Thymus (tissue), 11 donors: ENCODE results near the gene FN1. TPM values are rescaled to one million over a fixed set of nuclear protein-coding genes. Genes with fewer than 3 reads are reported as not detected.
A peak's percentile ranks its signal among the peaks of the same experiment; 100 is the strongest.
"Not testable (repeated sequence)": the region's sequence is repeated elsewhere in the genome, so short reads cannot be mapped to it uniquely, and the experiment has no call there.

Source experiments
- DNase-seq, 9 donors: peaks; one replicate each; pipeline ENCODE4 v3.0.0-alpha.2; 2013; ENCODE audit warnings: low spot score in 9 of 9, low read depth in 6 of 9, missing footprints in 1 of 9
- H3K27ac ChIP-seq, 2 donors: one replicate each; pipeline ENCODE4 v1.5.1; 2013; ENCODE audit warnings: control low read depth in 1 of 2, low read depth in 1 of 2, low read length in 1 of 2, mild to moderate bottlenecking in 1 of 2, moderate library complexity in 1 of 2
- H3K27me3 ChIP-seq, 2 donors: one replicate each; pipeline ENCODE4 v1.5.1; 2013; ENCODE audit warnings: low read length in 1 of 2; ENCODE audit not compliant: control insufficient read depth in 2 of 2, insufficient read depth in 1 of 2
- H3K36me3 ChIP-seq, 2 donors: one replicate each; pipeline ENCODE4 v1.5.1; 2013; ENCODE audit warnings: low read length in 1 of 2, mild to moderate bottlenecking in 1 of 2, moderate library complexity in 1 of 2; ENCODE audit not compliant: control insufficient read depth in 2 of 2, insufficient read depth in 2 of 2
- H3K4me1 ChIP-seq, 2 donors: one replicate each; pipeline ENCODE4 v1.5.1; 2013; ENCODE audit warnings: low read length in 2 of 2; ENCODE audit not compliant: control insufficient read depth in 2 of 2, insufficient read depth in 2 of 2
- H3K4me3 ChIP-seq, 2 donors: one replicate each; pipeline ENCODE4 v1.5.1; 2013; ENCODE audit warnings: low read length in 2 of 2, control low read depth in 1 of 2, mild to moderate bottlenecking in 1 of 2
- H3K9me3 ChIP-seq, 2 donors: one replicate each; pipeline ENCODE4 v1.5.1; 2013; ENCODE audit warnings: low read length in 1 of 2, mild to moderate bottlenecking in 1 of 2; ENCODE audit not compliant: control insufficient read depth in 2 of 2, insufficient read depth in 1 of 2
- WGBS: extraction: QIAGEN DNeasy Blood & Tissue Kit; methylation state at CpG from one replicate; pipeline ENCODE4 v1.1.7; 2013; 5-methylcytosine and 5-hydroxymethylcytosine counted together
- polyA plus RNA-seq: library from polyadenylated mRNA; stranded (reverse); fragments of 200-250 nt; gene quantifications from one replicate; pipeline ENCODE4 v1.2.3, GENCODE V29; 2013
- total RNA-seq: library from RNA; stranded (reverse); fragments of 120-200 nt; gene quantifications from one replicate; pipeline ENCODE4 v1.2.4, GENCODE V29; 2013
- donor health status: healthy.

Gene FN1
- total and polyA plus RNA-seq, 2 donors, result 222 to 439 TPM

DNA sequence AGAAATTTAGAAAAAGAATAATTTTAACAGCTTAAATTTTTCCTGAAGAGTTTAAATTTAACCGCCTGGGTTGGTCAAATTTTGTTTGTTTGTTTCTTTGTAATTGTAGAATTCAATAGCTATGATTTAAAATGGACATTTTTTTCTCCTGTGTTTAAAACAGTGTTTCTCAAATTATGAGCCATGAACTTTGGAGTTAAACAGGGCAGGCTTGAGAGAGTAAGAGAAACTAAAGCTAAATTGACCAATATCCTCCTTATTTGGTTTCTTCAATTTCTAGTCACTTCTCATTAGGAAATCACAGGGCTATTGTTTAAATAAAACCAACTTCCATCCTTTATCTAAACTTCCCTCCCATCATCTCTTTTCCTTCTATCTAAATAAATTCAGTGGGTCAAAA, 21.9 kb downstream of the FN1 start:
- Histone ChIP-seq H3K4me1 (peaks cover 0 to 4% of the 10 kb centered on the region in 2 donors), H3K36me3 (no peaks in the 10 kb centered on the region), H3K4me3 (no peak overlapping the region), H3K27ac (no peak overlapping the region), H3K9me3 (peaks cover 0 to 1% of the 10 kb centered on the region in 2 donors), H3K27me3 (no peaks in the 10 kb centered on the region)
- DNase-seq, result no peak
- 97% methylated on average over 1 of the region's 1 CpG for WGBS

DNA sequence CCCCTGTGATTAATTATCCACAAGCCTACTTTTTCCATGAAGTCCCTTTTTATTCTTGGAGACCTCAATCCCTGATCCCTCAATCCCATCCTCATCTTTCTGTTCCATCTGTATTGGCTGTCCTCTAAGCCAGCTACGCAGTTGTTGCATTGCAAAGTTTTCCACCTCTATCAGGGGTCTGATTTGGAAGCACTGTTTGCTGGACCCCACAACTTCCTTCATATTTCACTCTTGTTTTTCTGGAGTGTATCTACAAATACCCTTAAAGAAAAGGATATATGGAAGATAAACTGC, 22.4 kb downstream of the FN1 start:
- WGBS, result 91% methylated on average over 1 of the region's 1 CpG
- Histone ChIP-seq H3K36me3 (no peaks in the 10 kb centered on the region), H3K27ac (no peak overlapping the region), H3K9me3 (peaks cover 0 to 1% of the 10 kb centered on the region in 2 donors), H3K4me3 (no peak overlapping the region), H3K4me1 (peaks cover 0 to 4% of the 10 kb centered on the region in 2 donors), H3K27me3 (no peaks in the 10 kb centered on the region)
- no peak for DNase-seq

DNA sequence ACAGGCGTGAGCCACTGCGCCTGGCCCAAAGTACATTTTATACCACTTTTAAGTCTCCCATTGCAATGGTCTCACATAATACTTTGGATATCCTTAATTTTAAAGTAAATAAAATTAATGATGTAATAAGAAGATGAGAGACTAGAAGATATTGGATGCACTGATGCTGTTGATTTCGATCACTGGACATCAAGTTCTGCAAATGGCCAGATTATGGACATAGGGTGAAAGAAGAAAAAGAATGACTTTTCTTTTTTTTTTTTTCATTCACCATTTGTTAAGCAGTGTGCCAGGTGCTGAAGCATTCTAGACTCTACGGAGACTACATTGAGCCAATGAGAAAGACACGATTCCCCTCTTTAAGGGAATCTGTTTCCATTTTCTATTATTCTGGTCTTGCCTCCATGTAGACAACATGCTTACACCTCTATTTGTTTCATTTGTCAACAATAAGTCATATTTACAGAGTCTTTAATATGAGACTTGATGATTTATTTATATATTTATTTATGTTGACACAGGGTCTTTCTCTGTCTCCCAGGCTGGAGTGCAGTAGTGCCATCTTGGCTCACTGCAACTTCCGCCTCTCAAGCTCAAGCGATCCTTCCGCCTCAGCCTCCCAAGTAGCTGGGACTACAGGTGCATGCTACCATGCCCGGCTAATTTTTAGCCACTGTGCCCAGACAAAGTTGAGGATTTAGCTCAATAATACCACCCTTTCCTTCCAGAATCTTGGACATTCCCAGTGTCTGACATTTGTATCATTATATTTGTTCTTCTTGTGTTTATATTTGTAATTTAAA, 23.7 kb downstream of the FN1 start:
- 98% methylated on average over 9 of the region's 9 CpGs for WGBS
- no peak for DNase-seq
- H3K4me1 ChIP-seq, result peaks cover 0 to 4% of the 10 kb centered on the region in 2 donors
- no peaks in the 10 kb centered on the region for H3K27me3 ChIP-seq
- no peaks in the 10 kb centered on the region for H3K36me3 ChIP-seq
- no peak overlapping the region for H3K27ac ChIP-seq
- no peak overlapping the region for H3K4me3 ChIP-seq
- peaks cover 0 to 1% of the 10 kb centered on the region in 2 donors for H3K9me3 ChIP-seq

DNA sequence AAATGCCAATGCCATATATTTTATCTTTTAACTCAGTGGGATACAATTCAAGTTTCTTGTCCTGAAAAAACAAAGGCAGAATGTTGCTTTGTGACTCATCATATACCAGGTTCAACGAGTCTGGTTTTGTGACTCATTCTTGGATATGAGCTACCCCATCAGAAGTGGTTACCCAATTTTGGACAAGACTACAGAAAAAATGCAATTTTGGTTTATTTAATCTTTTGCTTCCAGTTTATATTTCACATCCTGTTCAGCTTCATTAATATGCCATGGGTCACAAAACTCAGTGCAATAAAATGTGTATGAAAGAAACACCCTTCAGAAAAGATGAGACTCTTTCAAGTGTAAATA, 25.0 kb downstream of the FN1 start:
- H3K4me3 ChIP-seq, result no peak overlapping the region
- peaks cover 0 to 4% of the 10 kb centered on the region in 2 donors for H3K4me1 ChIP-seq
- H3K27ac ChIP-seq, result no peak overlapping the region
- no peaks in the 10 kb centered on the region for H3K27me3 ChIP-seq
- no peak for DNase-seq
- 61% methylated on average over 1 of the region's 1 CpG for WGBS
- no peaks in the 10 kb centered on the region for H3K36me3 ChIP-seq
- H3K9me3 ChIP-seq, result peaks cover 0 to 1% of the 10 kb centered on the region in 2 donors

DNA sequence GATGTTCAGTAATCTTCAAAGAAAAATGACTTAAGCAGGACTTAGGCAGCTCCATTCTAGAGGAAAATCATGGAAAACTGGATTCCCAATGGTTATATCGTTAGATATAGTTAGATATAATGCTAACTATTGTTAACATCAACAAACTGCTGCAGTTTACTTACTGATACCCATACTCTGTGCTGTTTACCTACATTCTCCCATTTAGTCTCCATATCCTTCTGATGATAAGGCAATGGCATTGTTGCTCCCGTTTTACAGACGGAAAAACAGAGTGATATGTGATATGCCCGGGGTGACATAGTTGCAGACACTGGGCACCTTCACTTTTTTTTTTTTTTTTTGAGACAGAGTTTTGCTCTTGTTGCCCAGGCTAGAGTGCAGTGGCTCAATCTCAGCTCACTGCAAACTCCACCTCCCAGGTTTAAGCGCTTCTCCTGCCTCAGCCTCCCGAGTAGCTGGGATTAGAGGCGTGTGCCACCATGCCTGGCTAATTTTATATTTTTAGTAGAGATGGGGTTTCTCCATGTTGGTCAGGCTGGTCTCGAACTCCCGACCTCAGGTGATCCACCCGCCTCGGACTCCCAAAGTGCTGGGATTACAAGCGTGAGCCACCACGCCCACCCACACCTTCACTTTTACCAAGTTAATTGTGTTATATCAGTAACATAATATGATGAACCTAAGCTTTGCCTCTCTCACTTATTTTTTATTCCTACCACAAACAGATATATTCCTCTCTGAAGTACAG, 25.5 kb downstream of the FN1 start:
- H3K36me3 ChIP-seq, result not testable (repeated sequence)

DNA sequence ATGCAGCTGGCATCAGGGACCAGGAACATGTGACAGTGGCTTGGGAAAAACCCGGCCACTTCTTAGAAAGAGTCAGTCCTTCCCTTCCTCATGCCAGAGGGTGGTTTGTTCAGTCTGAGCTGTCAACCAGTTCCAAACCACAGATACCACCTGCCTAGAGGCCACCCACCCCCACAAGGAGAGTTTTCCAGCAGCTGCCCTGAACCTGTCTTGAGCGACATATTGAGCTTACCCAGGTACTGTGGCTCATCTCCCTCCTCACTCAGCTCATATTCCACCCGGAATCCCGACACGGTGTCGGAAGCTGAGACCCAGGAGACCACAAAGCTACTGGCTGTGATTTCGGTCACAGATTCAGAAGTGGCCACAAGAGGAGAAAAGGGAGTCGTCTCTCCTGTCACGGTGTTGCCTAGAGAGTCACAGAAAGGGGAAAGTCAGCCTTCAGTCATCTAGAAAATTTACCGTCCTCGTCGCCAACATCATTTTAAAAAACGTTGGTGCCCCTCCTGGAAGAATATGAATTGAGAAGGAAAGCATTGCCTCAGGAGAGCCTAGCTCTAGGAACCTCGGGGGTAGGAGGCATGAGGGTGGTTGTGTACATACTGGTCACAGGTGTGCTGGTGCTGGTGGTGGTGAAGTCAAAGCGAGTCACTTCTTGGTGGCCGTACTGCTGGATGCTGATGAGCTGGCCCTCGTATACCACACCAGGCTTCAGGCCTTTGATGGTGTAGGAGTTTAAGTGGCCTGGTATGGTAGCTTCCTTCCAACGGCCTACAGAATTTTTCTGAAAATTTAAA, 26.3 kb downstream of the FN1 start:
- Histone ChIP-seq H3K27ac (no peak overlapping the region), H3K4me1 (peaks cover 0 to 4% of the 10 kb centered on the region in 2 donors), H3K36me3 (no peaks in the 10 kb centered on the region), H3K9me3 (peaks cover 0 to 1% of the 10 kb centered on the region in 2 donors), H3K4me3 (no peak overlapping the region), H3K27me3 (no peaks in the 10 kb centered on the region)
- peak in 1 of 9 donors; percentile 19 for DNase-seq
- WGBS, result 89% methylated on average over 18 of the region's 18 CpGs

More for the DNA sequence above, 25.5 kb downstream of the FN1 start:
- H3K4me1 ChIP-seq, DNase-seq, H3K4me3 ChIP-seq, H3K27ac ChIP-seq, H3K9me3 ChIP-seq, H3K27me3 ChIP-seq: not testable (repeated sequence)
- 95% methylated on average over 13 of the region's 13 CpGs for WGBS

DNA sequence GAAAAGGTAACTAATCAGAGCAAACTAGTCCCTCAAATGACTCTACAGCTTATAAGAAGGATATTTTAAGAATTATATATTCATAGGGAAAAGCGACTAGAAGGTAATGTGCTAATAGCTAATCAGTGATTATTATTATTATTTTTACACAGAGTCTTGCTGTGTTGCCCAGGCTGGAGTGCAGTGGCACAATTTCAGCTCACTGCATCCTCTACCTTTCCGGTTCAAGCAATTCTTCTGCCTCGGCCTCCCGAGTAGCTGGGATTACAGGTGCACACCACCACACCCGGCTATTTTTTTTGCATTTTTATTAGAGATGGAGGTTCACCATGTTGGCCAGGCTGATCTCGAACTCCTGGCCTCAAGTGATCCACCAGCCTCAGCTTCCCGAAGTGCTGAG, 27.4 kb downstream of the FN1 start:
- H3K27me3 ChIP-seq, H3K9me3 ChIP-seq, H3K4me3 ChIP-seq, H3K4me1 ChIP-seq, DNase-seq, H3K36me3 ChIP-seq, H3K27ac ChIP-seq: not testable (repeated sequence)
- 83% methylated on average over 7 of the region's 7 CpGs for WGBS

DNA sequence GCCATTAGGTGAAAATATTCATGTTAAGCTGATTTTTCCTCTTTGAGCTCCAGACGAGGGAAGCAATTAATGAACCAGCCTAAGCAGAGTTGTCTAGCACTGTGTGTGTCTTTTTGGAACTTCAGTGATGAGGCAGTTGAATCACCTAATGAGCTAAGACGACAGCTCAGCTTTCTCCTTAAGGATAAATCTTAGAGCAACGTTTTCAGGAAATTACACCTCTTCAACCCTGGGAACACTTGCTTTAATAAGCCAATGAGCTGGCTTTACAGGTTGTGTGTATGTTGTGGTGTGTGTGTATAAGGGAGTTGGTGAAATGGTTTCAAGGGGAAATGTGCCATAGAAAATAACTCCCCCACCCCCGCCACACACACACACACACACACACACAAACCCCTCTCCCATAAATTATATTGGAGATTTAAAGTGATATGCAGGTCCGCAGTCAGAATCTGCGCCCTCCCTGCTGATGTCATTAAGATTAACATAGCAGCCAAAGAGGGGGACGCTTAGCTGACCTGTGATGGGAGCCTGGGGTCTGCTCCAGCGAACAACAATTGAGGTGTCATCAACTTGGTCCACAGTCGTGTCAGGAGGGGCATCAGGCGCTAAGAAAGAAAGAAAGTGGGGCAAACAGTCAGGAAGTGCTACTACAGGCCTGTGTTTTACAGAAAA, 28.1 kb downstream of the FN1 start:
- DNase-seq, result no peak
- Histone ChIP-seq H3K4me3 (no peak overlapping the region), H3K4me1 (peaks cover 0 to 4% of the 10 kb centered on the region in 2 donors), H3K9me3 (peaks cover 0 to 1% of the 10 kb centered on the region in 2 donors), H3K27me3 (no peaks in the 10 kb centered on the region), H3K27ac (no peak overlapping the region), H3K36me3 (no peaks in the 10 kb centered on the region)
- WGBS, result 80% methylated on average over 10 of the region's 10 CpGs
